ENCODE data around the gene DLX1.
A peak's percentile ranks its signal among the peaks of the same experiment; 100 is the strongest.

Gene DLX1

DNA sequence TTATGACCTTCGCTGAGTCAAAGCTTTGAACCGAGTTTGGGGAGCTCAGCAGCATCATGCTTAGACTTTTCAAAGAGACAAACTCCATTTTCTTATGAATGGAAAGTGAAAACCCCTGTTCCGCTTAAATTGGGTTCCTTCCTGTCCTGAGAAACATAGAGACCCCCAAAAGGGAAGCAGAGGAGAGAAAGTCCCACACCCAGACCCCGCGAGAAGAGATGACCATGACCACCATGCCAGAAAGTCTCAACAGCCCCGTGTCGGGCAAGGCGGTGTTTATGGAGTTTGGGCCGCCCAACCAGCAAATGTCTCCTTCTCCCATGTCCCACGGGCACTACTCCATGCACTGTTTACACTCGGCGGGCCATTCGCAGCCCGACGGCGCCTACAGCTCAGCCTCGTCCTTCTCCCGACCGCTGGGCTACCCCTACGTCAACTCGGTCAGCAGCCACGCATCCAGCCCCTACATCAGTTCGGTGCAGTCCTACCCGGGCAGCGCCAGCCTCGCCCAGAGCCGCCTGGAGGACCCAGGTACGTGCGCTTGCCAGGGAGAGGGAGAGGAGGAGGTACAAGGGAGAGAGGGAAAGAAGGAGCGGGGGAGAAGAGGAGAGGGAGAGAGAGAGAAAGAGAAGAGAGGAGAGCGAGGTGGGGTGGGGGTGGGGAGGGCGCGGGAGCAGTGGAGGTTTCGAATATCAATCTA lies at the start of gene DLX1:
DLX1 (plus strand) TSS at position 48 of the 700 bp plus-strand sequence; CDS start at position 219, 171 bp downstream.
- H3K36me3 ChIP-seq (ENCODE audit: low read depth): no peaks in the 10 kb centered on the region
- TF ChIP-seq, protein P1, sequence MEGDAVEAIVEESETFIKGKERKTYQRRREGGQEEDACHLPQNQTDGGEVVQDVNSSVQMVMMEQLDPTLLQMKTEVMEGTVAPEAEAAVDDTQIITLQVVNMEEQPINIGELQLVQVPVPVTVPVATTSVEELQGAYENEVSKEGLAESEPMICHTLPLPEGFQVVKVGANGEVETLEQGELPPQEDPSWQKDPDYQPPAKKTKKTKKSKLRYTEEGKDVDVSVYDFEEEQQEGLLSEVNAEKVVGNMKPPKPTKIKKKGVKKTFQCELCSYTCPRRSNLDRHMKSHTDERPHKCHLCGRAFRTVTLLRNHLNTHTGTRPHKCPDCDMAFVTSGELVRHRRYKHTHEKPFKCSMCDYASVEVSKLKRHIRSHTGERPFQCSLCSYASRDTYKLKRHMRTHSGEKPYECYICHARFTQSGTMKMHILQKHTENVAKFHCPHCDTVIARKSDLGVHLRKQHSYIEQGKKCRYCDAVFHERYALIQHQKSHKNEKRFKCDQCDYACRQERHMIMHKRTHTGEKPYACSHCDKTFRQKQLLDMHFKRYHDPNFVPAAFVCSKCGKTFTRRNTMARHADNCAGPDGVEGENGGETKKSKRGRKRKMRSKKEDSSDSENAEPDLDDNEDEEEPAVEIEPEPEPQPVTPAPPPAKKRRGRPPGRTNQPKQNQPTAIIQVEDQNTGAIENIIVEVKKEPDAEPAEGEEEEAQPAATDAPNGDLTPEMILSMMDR (IDR thresholded peaks at IDR 0.05; ENCODE audit: poor library complexity, severe bottlenecking): no peak
- peak within 1 kb of the TSS; percentile 50 for H3K27ac ChIP-seq (ENCODE audit: poor library complexity, severe bottlenecking)
- H3K27me3 ChIP-seq (ENCODE audit: insufficient read depth, poor library complexity, severe bottlenecking): peaks cover 29% of the 10 kb centered on the region
- H3K9me3 ChIP-seq (ENCODE audit: severe bottlenecking): no peaks in the 10 kb centered on the region
- ATAC-seq (ENCODE audit: low read depth) (peak; percentile 9), DNase-seq (ENCODE audit: low spot score) (no peak)
- H3K4me1 ChIP-seq (ENCODE audit: insufficient read depth, poor library complexity, severe bottlenecking): peaks cover 4% of the 10 kb centered on the region
- H3K4me3 ChIP-seq (ENCODE audit: severe bottlenecking): peak within 1 kb of the TSS; percentile 55

- peak overlapping the region; percentile 46 for H3K27ac ChIP-seq (ENCODE audit: poor library complexity, severe bottlenecking)
- no peak overlapping the region for H3K4me3 ChIP-seq (ENCODE audit: severe bottlenecking)
- no peaks in the 10 kb centered on the region for H3K9me3 ChIP-seq (ENCODE audit: severe bottlenecking)
- no peaks in the 10 kb centered on the region for H3K27me3 ChIP-seq (ENCODE audit: insufficient read depth, poor library complexity, severe bottlenecking)
- no peaks in the 10 kb centered on the region for H3K36me3 ChIP-seq (ENCODE audit: low read depth)
- ATAC-seq (ENCODE audit: low read depth) (no peak), DNase-seq (ENCODE audit: low spot score) (no peak)
- TF ChIP-seq, protein P1 (IDR thresholded peaks at IDR 0.05; ENCODE audit: poor library complexity, severe bottlenecking): no peak
- peaks cover 16% of the 10 kb centered on the region for H3K4me1 ChIP-seq (ENCODE audit: insufficient read depth, poor library complexity, severe bottlenecking)
These were observed 47.2 kb upstream of the DLX1 start for GRCh38 chr2:172038121-172038520.

DNA sequence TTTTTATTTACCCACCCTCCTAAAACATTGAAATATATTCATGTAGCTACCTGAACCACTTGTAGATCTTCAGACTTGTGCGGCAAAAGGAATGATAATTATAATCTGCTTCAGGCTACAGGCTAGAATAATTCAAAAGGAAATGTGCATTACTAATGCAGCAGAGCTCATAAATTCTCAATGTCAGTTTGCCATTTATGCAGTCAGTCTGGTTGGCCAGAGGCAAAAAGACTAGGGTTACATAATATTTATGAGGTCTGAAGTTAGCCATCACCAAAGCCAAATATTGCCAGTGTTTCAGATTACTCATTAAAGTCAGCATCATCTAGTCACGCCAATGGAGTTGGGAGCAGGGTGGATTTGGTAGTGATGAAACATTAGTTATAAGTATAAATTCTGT lies 46.7 kb upstream of the DLX1 start:
- H3K36me3 ChIP-seq (ENCODE audit: low read depth): no peaks in the 10 kb centered on the region
- ATAC-seq (ENCODE audit: low read depth) (peak; percentile 96), DNase-seq (ENCODE audit: low spot score) (no peak)
- no peaks in the 10 kb centered on the region for H3K27me3 ChIP-seq (ENCODE audit: insufficient read depth, poor library complexity, severe bottlenecking)
- no peak overlapping the region for H3K4me3 ChIP-seq (ENCODE audit: severe bottlenecking)
- no peaks in the 10 kb centered on the region for H3K9me3 ChIP-seq (ENCODE audit: severe bottlenecking)
- TF ChIP-seq, protein P1 (IDR thresholded peaks at IDR 0.05; ENCODE audit: poor library complexity, severe bottlenecking): no peak
- H3K4me1 ChIP-seq (ENCODE audit: insufficient read depth, poor library complexity, severe bottlenecking): peaks cover 16% of the 10 kb centered on the region
- H3K27ac ChIP-seq (ENCODE audit: poor library complexity, severe bottlenecking): peak overlapping the region; percentile 46

DNA sequence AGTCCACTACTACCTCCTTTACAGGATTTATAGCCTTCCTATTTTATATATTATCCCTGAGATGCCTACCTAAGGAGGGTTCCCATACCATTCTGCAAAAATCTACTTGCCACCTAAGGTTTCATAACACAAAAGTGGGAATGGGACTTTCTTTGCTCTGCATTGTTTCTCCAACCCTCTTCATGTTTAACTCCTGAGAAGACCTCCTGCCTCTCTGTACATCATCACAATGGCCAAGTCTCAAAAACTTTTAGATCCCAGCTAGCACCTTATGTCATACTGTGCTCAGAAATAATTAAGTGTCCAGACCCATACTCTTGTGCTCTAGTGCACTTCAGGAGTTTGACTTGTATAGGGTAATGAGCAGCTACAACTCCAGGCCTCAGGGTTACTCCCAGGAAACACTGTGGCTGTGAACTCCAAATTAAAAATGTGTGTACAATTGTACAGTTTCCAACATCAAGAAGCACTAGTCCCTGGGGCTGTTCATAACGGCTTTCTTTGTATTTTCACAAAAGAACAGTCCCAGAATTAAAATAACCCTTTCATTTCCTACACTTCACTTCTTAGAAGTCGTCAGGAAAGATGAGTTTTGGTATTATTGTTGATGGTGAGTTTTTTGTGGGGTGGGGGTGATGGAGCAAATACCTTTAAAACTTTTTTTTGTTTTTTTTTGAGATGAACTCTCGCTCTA lies 46.1 kb upstream of the DLX1 start:
- no peaks in the 10 kb centered on the region for H3K27me3 ChIP-seq (ENCODE audit: insufficient read depth, poor library complexity, severe bottlenecking)
- DNase-seq (ENCODE audit: low spot score): no peak
- no peaks in the 10 kb centered on the region for H3K9me3 ChIP-seq (ENCODE audit: severe bottlenecking)
- peaks cover 16% of the 10 kb centered on the region for H3K4me1 ChIP-seq (ENCODE audit: insufficient read depth, poor library complexity, severe bottlenecking)
- no peak overlapping the region for H3K4me3 ChIP-seq (ENCODE audit: severe bottlenecking)
- H3K36me3 ChIP-seq (ENCODE audit: low read depth): no peaks in the 10 kb centered on the region
- ATAC-seq (ENCODE audit: low read depth): peak; percentile 19; the same call in 2 of the 3 replicates
- peak overlapping the region; percentile 46 for H3K27ac ChIP-seq (ENCODE audit: poor library complexity, severe bottlenecking)
- TF ChIP-seq, protein P1 (IDR thresholded peaks at IDR 0.05; ENCODE audit: poor library complexity, severe bottlenecking): no peak

All from RWPE2 (cell line).